K562 (cell line): ENCODE measurements around the gene ZGLP1. TPM values are rescaled to one million over a fixed set of nuclear protein-coding genes. Genes with fewer than 3 reads are reported as not detected.
A peak's percentile ranks its signal among the peaks of the same experiment; 100 is the strongest.

ENCODE experiments used
- ATAC-seq: fragments of 200-7000 bp; cut with Tn5 transposase; 3 replicates; pipeline ENCODE4 v1.9.1; 2020; ENCODE audit warnings: moderate library complexity
- BruUV-seq: library from RNA; stranded (reverse); fragments of 400-500 nt; replicated peaks from 2 replicates; lab custom pipeline; 2021; lab: Mats Ljungman, UMichigan
- CTCF ChIA-PET: fragments of 300-600 bp; formaldehyde crosslinking; extraction: SDS; loops from one replicate; lab custom pipeline; 2021; ENCODE audit warnings: low intra/inter-chr PET ratio; lab: Yijun Ruan, JAX
- POLR2A ChIA-PET: fragments of 300-600, 350-650 bp; sonication (Branson Sonifier 250); formaldehyde crosslinking; extraction: SDS; loops from one replicate; lab custom pipeline; 2021; ENCODE audit warnings: antibody characterized with exemption, inconsistent platforms; lab: Yijun Ruan, JAX
- DNase-seq, 4 experiments: peaks; one replicate each; pipeline versions ENCODE4 v3.0.0 to v3.0.0-alpha.2; 2011 to 2018; ENCODE audit warnings: low spot score in 3 of 4, mixed read lengths in 3 of 4; ENCODE audit errors: extremely low read depth in 1 of 4
- FAIRE-seq: peaks from 2 replicates; lab custom pipeline; 2011; peaks lifted over from hg19 to GRCh38; lab: Jason Lieb, UNC
- H2AFZ ChIP-seq: 2 replicates; pipeline ENCODE4 v1.6.0; 2011; ENCODE audit warnings: low read depth, low read length, control low read depth, inconsistent platforms
- H3K27ac ChIP-seq: fragments of 200-600 bp; 3 replicates; pipeline ENCODE4 v1.8.0; 2011; ENCODE audit warnings: low read depth, mild to moderate bottlenecking, control low read depth, inconsistent platforms, low read length, moderate library complexity, mixed read lengths; ENCODE audit errors: extremely low read depth
- H3K27me3 ChIP-seq, 2 experiments: fragments of 300-600 bp in 1 of 2; 2 replicates in 1 of 2; 3 replicates in 1 of 2; pipeline versions ENCODE4 v1.6.0 to v1.8.0; 2011; ENCODE audit warnings: inconsistent platforms in 2 of 2, low read length in 2 of 2, mild to moderate bottlenecking in 1 of 2, mixed read lengths in 1 of 2, moderate library complexity in 1 of 2; ENCODE audit not compliant: control insufficient read depth in 2 of 2, insufficient read depth in 2 of 2
- H3K36me3 ChIP-seq: fragments of 300-600 bp; 3 replicates; pipeline ENCODE4 v1.8.0; 2011; ENCODE audit warnings: mild to moderate bottlenecking, low read length, inconsistent platforms; ENCODE audit not compliant: control insufficient read depth, insufficient read depth
- H3K4me1 ChIP-seq, 2 experiments: fragments of 200-600 bp in 1 of 2; replicated peaks in 1 of 2; 2 replicates in 1 of 2; 3 replicates in 1 of 2; pipeline versions ENCODE4 v1.5.1 to v1.8.0; 2011; ENCODE audit warnings: inconsistent platforms in 2 of 2, low read length in 2 of 2, mild to moderate bottlenecking in 1 of 2, mixed read lengths in 1 of 2, moderate library complexity in 1 of 2; ENCODE audit not compliant: control insufficient read depth in 2 of 2, insufficient read depth in 2 of 2
- H3K4me2 ChIP-seq: 2 replicates; pipeline ENCODE4 v1.6.1; 2011; ENCODE audit warnings: low read length, control low read depth, inconsistent platforms, mixed read lengths; ENCODE audit not compliant: insufficient read depth
- H3K4me3 ChIP-seq: fragments of 200-600 bp; sonication (generic), shearing (Covaris generic); 2 replicates; pipeline ENCODE4 v1.5.1; 2016; ENCODE audit warnings: control low read depth, inconsistent platforms
- H3K79me2 ChIP-seq: fragments of 200-600 bp; 3 replicates; pipeline ENCODE4 v1.8.0; 2011; ENCODE audit warnings: low read length, inconsistent platforms; ENCODE audit not compliant: control insufficient read depth, insufficient read depth
- H3K9ac ChIP-seq, 2 experiments: 2 replicates each; pipeline versions ENCODE4 v1.6.0 to v1.6.1; 2011; ENCODE audit warnings: low read depth in 2 of 2, low read length in 2 of 2, control low read depth in 1 of 2, inconsistent platforms in 1 of 2, mild to moderate bottlenecking in 1 of 2, mixed read lengths in 1 of 2; ENCODE audit not compliant: insufficient read depth in 1 of 2
- H3K9me1 ChIP-seq: one replicate; pipeline ENCODE4 v1.6.0; 2011; ENCODE audit warnings: inconsistent platforms, mild to moderate bottlenecking, low read length, moderate library complexity; ENCODE audit not compliant: control insufficient read depth, insufficient read depth
- H3K9me3 ChIP-seq: replicated peaks from 2 replicates; pipeline ENCODE4 v1.5.1; 2011; ENCODE audit warnings: low read depth, low read length, inconsistent platforms; ENCODE audit not compliant: control insufficient read depth, insufficient read depth
- H4K20me1 ChIP-seq: replicated peaks from 2 replicates; pipeline ENCODE4 v1.6.1; 2011; ENCODE audit warnings: low read length, inconsistent platforms, mixed read lengths; ENCODE audit not compliant: control insufficient read depth, insufficient read depth
- ARNT ChIP-seq, 2 experiments: fragments of 450-650 bp; IDR thresholded peaks; 2 replicates each; pipeline ENCODE4 v1.6.1; 2016; ENCODE audit warnings: mild to moderate bottlenecking in 1 of 2
- BCOR ChIP-seq: fragments of 450-650 bp; IDR thresholded peaks from 2 replicates; pipeline ENCODE4 v1.6.1; 2016
- EGR1 ChIP-seq: fragments of 450-650 bp; conservative IDR thresholded peaks from 2 replicates; pipeline ENCODE4 v1.6.1; 2017; ENCODE audit warnings: mild to moderate bottlenecking
- EP400 ChIP-seq: fragments of 450-650 bp; IDR thresholded peaks from 2 replicates; pipeline ENCODE4 v1.6.1; 2017; ENCODE audit warnings: antibody characterized with exemption, mild to moderate bottlenecking, moderate library complexity
- ESRRA ChIP-seq: fragments of 450-650 bp; IDR thresholded peaks from 2 replicates; pipeline ENCODE4 v1.6.1; 2014; ENCODE audit warnings: low read depth, mild to moderate bottlenecking, moderate library complexity, borderline replicate concordance
- FOXP1 ChIP-seq: sonication (generic); formaldehyde crosslinking; IDR thresholded peaks from 2 replicates; pipeline ENCODE4 v1.8.0; 2022; ENCODE audit warnings: mild to moderate bottlenecking, missing genetic modification reagents
- MEF2D ChIP-seq: conservative IDR thresholded peaks from 2 replicates; pipeline ENCODE4 v1.6.1; 2016; ENCODE audit warnings: low read depth, missing genetic modification characterization, missing compliant biosample characterization
- NCOR1 ChIP-seq: fragments of 450-650 bp; IDR thresholded peaks from 2 replicates; pipeline ENCODE4 v1.6.1; 2016; ENCODE audit warnings: mild to moderate bottlenecking, moderate library complexity
- PHF20 ChIP-seq: fragments of 450-650 bp; IDR thresholded peaks from 2 replicates; pipeline ENCODE4 v1.6.1; 2018; ENCODE audit not compliant: partially characterized antibody
- TEAD1 ChIP-seq, 2 experiments: fragments of 450-650 bp in 1 of 2; sonication (generic) in 1 of 2; formaldehyde crosslinking; IDR thresholded peaks; 2 replicates each; pipeline versions ENCODE4 v1.4.0 to v1.8.0; 2020 to 2022; ENCODE audit warnings: mild to moderate bottlenecking in 2 of 2, missing genetic modification reagents in 1 of 2
- XRCC4 ChIP-seq: IDR thresholded peaks from one replicate; pipeline ENCODE4 v1.6.1; 2011; ENCODE audit not compliant: insufficient read depth, insufficient read length; ENCODE audit errors: extremely low read depth
- ZNF431 ChIP-seq: sonication (generic); formaldehyde crosslinking; IDR thresholded peaks from 2 replicates; pipeline ENCODE4 v1.8.0; 2022; ENCODE audit warnings: mild to moderate bottlenecking, missing genetic modification reagents
- WGBS: fragments of 100-300 bp; shearing (Covaris generic); methylation state at CpG from one replicate; pipeline ENCODE4 v1.1.6; 2016; ENCODE audit warnings: low coverage, mixed read lengths; ENCODE audit not compliant: insufficient coverage; ENCODE audit errors: missing lambda C conversion rate; 5-methylcytosine and 5-hydroxymethylcytosine counted together
- in situ Hi-C: fragments of 300-500 bp; cut with MboI; formaldehyde crosslinking; loops from 4 replicates; pipeline ENCODE4 v1.15.0; 2018; ENCODE audit warnings: inconsistent platforms, mixed read lengths
- intact Hi-C: fragments of 100-400 bp; cut with micrococcal nuclease; formaldehyde crosslinking; loops from 2 replicates; pipeline ENCODE4 v1.14.2; 2022
- polyA plus RNA-seq, 8 experiments: library from polyadenylated mRNA; depleted of rRNA in 4 of 8; stranded (reverse) in 5 of 8; unstranded in 3 of 8; fragments of >200 nt; fragmentation: Nextera tagmentation in 2 of 8; fragmentation: Illumina TruSeq in 1 of 8; extraction: Ambion mirVana in 2 of 8; extraction: Trizol in 1 of 8; gene quantifications; 2 replicates each; pipeline versions ENCODE4 v1.2.1 to v1.2.3, GENCODE V29; 2011 to 2014; ENCODE audit warnings: inconsistent platforms in 1 of 8, missing spikeins in 1 of 8
- total RNA-seq, 7 experiments: library from RNA; depleted of rRNA in 6 of 7; stranded (reverse); fragments of >200 nt in 6 of 7; fragmentation: Illumina TruSeq in 2 of 7; extraction: Trizol in 2 of 7; gene quantifications; 2 replicates each; pipeline versions ENCODE4 v1.2.1 to v1.2.3, GENCODE V29; 2011 to 2021; ENCODE audit warnings: low replicate concordance in 1 of 7
- TF ChIP-seq, protein P1 (sequence below): fragments of 450-650 bp; IDR thresholded peaks from 2 replicates; pipeline ENCODE4 v1.6.1; 2018; ENCODE audit not compliant: partially characterized antibody
- TF ChIP-seq, protein P2 (sequence below): sonication (generic); formaldehyde crosslinking; IDR thresholded peaks from 2 replicates; pipeline ENCODE4 v1.9.0; 2022; ENCODE audit warnings: mild to moderate bottlenecking, missing genetic modification reagents
- TF ChIP-seq, protein P3 (sequence below): fragments of 200-800 bp; sonication (Bioruptor generic); IDR thresholded peaks from 2 replicates; pipeline ENCODE4 v1.6.1; 2017; ENCODE audit warnings: missing genetic modification characterization, missing compliant biosample characterization

Gene ZGLP1
- total and polyA plus RNA-seq, 9 of the 15 experiments (the other 6 are each of a cell fraction or from before 2014, with no cell fraction given), result 0.24 to 4.5 (median 2.2) TPM

DNA sequence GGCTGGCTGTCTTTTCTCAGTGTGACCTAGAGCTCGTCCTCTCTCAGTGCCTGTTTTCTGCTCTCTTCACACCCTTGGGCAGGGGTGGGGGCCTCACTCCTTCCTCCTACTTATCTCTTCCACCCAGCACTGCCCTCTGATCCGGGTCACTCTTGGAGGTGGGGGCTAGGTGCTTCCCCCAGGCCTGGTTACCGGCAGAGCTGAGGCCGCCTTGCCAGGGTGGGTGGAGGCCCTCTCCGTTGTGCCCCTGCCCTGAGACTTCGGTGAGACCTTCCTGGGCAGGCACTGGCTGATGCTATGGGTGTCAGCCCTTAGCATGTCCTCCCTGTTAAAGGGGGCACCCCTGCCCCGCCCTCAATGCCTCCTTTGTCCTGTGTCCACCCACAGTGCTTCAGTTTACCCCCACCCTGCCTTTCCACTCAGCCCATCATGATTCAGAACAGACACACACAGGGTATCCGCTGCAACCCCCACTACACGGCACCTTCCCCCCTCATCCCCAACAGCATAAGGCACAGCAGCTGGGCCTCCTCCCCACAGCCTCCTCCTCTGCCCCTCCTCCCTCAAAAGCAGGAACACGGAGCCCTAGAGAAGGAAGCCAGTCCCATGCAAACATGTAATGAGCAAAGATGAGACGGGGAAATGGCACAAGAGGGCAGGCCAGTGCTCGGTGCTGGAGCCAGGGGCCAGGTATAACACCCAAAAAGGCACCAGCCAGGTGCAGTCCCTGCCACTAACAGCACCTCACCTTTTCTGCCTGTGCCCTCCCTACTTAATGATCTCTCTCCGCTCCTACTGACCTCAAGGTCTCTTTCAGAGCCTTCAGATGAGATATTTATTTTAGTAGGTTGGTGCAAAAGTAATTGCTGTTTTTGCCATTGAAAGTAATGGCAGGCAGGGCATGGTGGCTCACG, 9.8 kb downstream of the ZGLP1 start:
- ChIA-PET POLR2A (interaction anchor here (0.6 to 4.7 kb wide), 17 partner anchors 8 to 68 kb away, joined by 3 to 21 read pairs (median 4); partner anchors contain the start of genes FDX2, ICAM1, ICAM4 and ICAM5), CTCF (no interaction called here)
- Histone ChIP-seq H3K4me3 (peak overlapping the region; percentile 23; the same call in 1 of the 2 replicates), H3K79me2 (peaks cover 12% of the 10 kb centered on the region; the same call in 2 of the 3 replicates), H3K9me3 (no peaks in the 10 kb centered on the region), H3K4me1 (peaks cover 38 to 67% of the 10 kb centered on the region in 2 experiments; a peak in 4 of 5 replicates), H3K36me3 (peaks cover 23% of the 10 kb centered on the region; the same call in 1 of the 3 replicates), H4K20me1 (no peaks in the 10 kb centered on the region), H3K27ac (peak overlapping the region; percentile 95), H3K27me3 (no peaks in the 10 kb centered on the region), H3K9me1 (no peaks in the 10 kb centered on the region), H3K9ac (peak overlapping the region; percentile 69 to 91), H2AFZ (peak overlapping the region; percentile 91), H3K4me2 (peak overlapping the region; percentile 79)
- peak; percentile 83 to 96 (median 88) for DNase-seq
- WGBS, result 2% methylated on average over 14 of the region's 14 CpGs
- in situ Hi-C loops (no loop called here), intact Hi-C loops (no loop called here)
- BruUV-seq, result no TSS peak
- FAIRE-seq, result peak; percentile 91
- ATAC-seq, result peak; percentile 89
- TF ChIP-seq FOXP1 (no peak), BCOR (peak; percentile 58; the same call in 1 of the 2 replicates), ZNF431 (CRISPR knock-in tag) (peak; percentile 58; the same call in 1 of the 2 replicates), PHF20 (peak; percentile 20), XRCC4 (no peak), EGR1 (peak; percentile 54), TEAD1 (CRISPR knock-in tag; IDR thresholded peaks at IDR 0.05) (0 out of 4 replicates have a peak, but pooled peaks of 1 of the 2 experiments have one; percentile 52), NCOR1 (peak; percentile 91), ESRRA (peak; percentile 81; the same call in 1 of the 2 replicates), EP400 (peak; percentile 72; the same call in 1 of the 2 replicates), ARNT (IDR thresholded peaks at IDR 0.05) (peak; percentile 31 to 54; a peak in 1 of 4 replicates), MEF2D (0 out of 2 replicates have a peak, but pooled peaks have one; percentile 28)
- TF ChIP-seq, protein P1, sequence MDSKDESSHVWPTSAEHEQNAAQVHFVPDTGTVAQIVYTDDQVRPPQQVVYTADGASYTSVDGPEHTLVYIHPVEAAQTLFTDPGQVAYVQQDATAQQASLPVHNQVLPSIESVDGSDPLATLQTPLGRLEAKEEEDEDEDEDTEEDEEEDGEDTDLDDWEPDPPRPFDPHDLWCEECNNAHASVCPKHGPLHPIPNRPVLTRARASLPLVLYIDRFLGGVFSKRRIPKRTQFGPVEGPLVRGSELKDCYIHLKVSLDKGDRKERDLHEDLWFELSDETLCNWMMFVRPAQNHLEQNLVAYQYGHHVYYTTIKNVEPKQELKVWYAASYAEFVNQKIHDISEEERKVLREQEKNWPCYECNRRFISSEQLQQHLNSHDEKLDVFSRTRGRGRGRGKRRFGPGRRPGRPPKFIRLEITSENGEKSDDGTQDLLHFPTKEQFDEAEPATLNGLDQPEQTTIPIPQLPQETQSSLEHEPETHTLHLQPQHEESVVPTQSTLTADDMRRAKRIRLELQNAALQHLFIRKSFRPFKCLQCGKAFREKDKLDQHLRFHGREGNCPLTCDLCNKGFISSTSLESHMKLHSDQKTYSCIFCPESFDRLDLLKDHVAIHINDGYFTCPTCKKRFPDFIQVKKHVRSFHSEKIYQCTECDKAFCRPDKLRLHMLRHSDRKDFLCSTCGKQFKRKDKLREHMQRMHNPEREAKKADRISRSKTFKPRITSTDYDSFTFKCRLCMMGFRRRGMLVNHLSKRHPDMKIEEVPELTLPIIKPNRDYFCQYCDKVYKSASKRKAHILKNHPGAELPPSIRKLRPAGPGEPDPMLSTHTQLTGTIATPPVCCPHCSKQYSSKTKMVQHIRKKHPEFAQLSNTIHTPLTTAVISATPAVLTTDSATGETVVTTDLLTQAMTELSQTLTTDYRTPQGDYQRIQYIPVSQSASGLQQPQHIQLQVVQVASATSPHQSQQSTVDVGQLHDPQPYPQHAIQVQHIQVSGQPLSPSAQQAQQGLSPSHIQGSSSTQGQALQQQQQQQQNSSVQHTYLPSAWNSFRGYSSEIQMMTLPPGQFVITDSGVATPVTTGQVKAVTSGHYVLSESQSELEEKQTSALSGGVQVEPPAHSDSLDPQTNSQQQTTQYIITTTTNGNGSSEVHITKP, result peak; percentile 81
- TF ChIP-seq, protein P2, sequence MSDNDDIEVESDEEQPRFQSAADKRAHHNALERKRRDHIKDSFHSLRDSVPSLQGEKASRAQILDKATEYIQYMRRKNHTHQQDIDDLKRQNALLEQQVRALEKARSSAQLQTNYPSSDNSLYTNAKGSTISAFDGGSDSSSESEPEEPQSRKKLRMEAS, result peak; percentile 60; the same call in 1 of the 2 replicates
- TF ChIP-seq, protein P3, sequence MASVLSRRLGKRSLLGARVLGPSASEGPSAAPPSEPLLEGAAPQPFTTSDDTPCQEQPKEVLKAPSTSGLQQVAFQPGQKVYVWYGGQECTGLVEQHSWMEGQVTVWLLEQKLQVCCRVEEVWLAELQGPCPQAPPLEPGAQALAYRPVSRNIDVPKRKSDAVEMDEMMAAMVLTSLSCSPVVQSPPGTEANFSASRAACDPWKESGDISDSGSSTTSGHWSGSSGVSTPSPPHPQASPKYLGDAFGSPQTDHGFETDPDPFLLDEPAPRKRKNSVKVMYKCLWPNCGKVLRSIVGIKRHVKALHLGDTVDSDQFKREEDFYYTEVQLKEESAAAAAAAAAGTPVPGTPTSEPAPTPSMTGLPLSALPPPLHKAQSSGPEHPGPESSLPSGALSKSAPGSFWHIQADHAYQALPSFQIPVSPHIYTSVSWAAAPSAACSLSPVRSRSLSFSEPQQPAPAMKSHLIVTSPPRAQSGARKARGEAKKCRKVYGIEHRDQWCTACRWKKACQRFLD (CRISPR knock-in tag), result peak; percentile 71; the same call in 1 of the 2 replicates
